HCT116 (cell line): ENCODE measurements around the gene IL1RAPL1.

Experiments used
- CEBPB ChIP-seq: IDR thresholded peaks from 2 replicates; pipeline ENCODE4 v1.6.1; 2012; ENCODE audit warnings: low read depth
- CTCF ChIP-seq, 3 experiments: fragments of 200-600 bp in 1 of 3; sonication (generic) in 1 of 3; IDR thresholded peaks in 2 of 3; conservative IDR thresholded peaks in 1 of 3; 2 replicates each; pipeline ENCODE4 v1.5.1; 2012 to 2017; ENCODE audit warnings: low read depth in 2 of 3, low read length in 2 of 3, antibody characterized with exemption in 1 of 3, borderline replicate concordance in 1 of 3, control low read depth in 1 of 3, mild to moderate bottlenecking in 1 of 3, mixed read lengths in 1 of 3, mixed run types in 1 of 3, moderate library complexity in 1 of 3; ENCODE audit not compliant: insufficient read depth in 1 of 3
- EGR1 ChIP-seq: IDR thresholded peaks from 2 replicates; pipeline ENCODE4 v1.6.1; 2012; ENCODE audit warnings: low read depth
- EZH2 ChIP-seq: fragments of 200-600 bp; sonication (generic); IDR thresholded peaks from 2 replicates; pipeline ENCODE4 v1.6.1; 2017; ENCODE audit warnings: antibody characterized with exemption, mixed run types
- EZH2phosphoT487 ChIP-seq: fragments of 200-600 bp; IDR thresholded peaks from 2 replicates; pipeline ENCODE4 v1.6.1; 2018; ENCODE audit warnings: antibody characterized with exemption, borderline replicate concordance
- JUND ChIP-seq: IDR thresholded peaks from 2 replicates; pipeline ENCODE4 v1.6.1; 2012
- MAX ChIP-seq: IDR thresholded peaks from 2 replicates; pipeline ENCODE4 v1.6.1; 2012
- POLR2A ChIP-seq: IDR thresholded peaks from 2 replicates; pipeline ENCODE4 v1.7.0; 2011; ENCODE audit warnings: borderline replicate concordance; ENCODE audit not compliant: insufficient read depth, insufficient read length; ENCODE audit errors: extremely low read depth
- POLR2AphosphoS5 ChIP-seq: IDR thresholded peaks from 2 replicates; pipeline ENCODE4 v1.6.1; 2011; ENCODE audit warnings: mild to moderate bottlenecking, low read depth, low read length, moderate library complexity
- REST ChIP-seq: IDR thresholded peaks from 2 replicates; pipeline ENCODE4 v1.6.1; 2012; ENCODE audit warnings: low read depth
- SRF ChIP-seq: IDR thresholded peaks from 2 replicates; pipeline ENCODE4 v1.6.1; 2012; ENCODE audit warnings: low read depth
- ZBTB33 ChIP-seq: IDR thresholded peaks from 2 replicates; pipeline ENCODE4 v1.6.1; 2011; ENCODE audit warnings: mild to moderate bottlenecking, low read length, moderate library complexity; ENCODE audit not compliant: insufficient replicate concordance; ENCODE audit errors: extremely low read depth
- ZNF274 ChIP-seq: fragments of 200-500 bp; sonication (Bioruptor generic); IDR thresholded peaks from 2 replicates; pipeline ENCODE4 v1.6.1; 2014; ENCODE audit warnings: mild to moderate bottlenecking, low read depth, low read length, inconsistent platforms

GRCh38 chrX:29659911-29660310 is 1072.7 kb downstream of the IL1RAPL1 start:
- TF ChIP-seq CTCF (IDR thresholded peaks at IDR 0.05 in 2 of 3, conservative IDR thresholded peaks at IDR 0.05 in 1 of 3; ENCODE audit: borderline replicate concordance in 1 of 3, insufficient read depth in 1 of 3, low read depth in 2 of 3, low read length in 2 of 3) (no peak), POLR2AphosphoS5 (no peak), REST (no peak), EZH2 (no peak), CEBPB (no peak), ZBTB33 (no peak), ZNF274 (no peak), JUND (no peak), POLR2A (no peak), SRF (no peak), MAX (no peak), EZH2phosphoT487 (no peak), EGR1 (no peak)
